Activated T-cell treated with anti-CD3 and anti-CD28 coated beads, Interleukin-2, amount 50 U/mL, for 4 hours (primary cell): ENCODE data around the gene HDAC5. TPM values are rescaled to one million over a fixed set of nuclear protein-coding genes. Genes with fewer than 3 reads are reported as not detected.

Experiments
- ATAC-seq, 2 donors: fragments of 200-7000 bp; cut with Tn5 transposase; one replicate each; pipeline ENCODE4 v1.10.0; 2021
- DNase-seq: peaks from one replicate; pipeline ENCODE4 v3.0.0-alpha.2; 2020
- H3K27me3 Mint-ChIP-seq: one replicate; pipeline ENCODE4 v1.8.0; 2021; ENCODE audit warnings: low read depth, mixed read lengths
- H3K36me3 Mint-ChIP-seq: one replicate; pipeline ENCODE4 v1.8.0; 2022; ENCODE audit warnings: mixed read lengths; ENCODE audit not compliant: insufficient read depth
- H3K4me1 Mint-ChIP-seq: one replicate; pipeline ENCODE4 v1.8.0; 2021; ENCODE audit warnings: low read depth, mixed read lengths
- H3K4me3 Mint-ChIP-seq: one replicate; pipeline ENCODE4 v1.8.0; 2021; ENCODE audit warnings: mild to moderate bottlenecking, moderate library complexity, mixed read lengths
- H3K9me3 Mint-ChIP-seq: one replicate; pipeline ENCODE4 v1.8.0; 2021; ENCODE audit warnings: mixed read lengths
- total RNA-seq, 3 donors: library from RNA; stranded (reverse); gene quantifications; one replicate each; pipeline ENCODE4 v1.2.1, GENCODE V29; 2021

The HDAC5 gene
- total RNA-seq, 3 donors from 2014 or later, result 14.6 to 19.7 (median 16.2) TPM

DNA sequence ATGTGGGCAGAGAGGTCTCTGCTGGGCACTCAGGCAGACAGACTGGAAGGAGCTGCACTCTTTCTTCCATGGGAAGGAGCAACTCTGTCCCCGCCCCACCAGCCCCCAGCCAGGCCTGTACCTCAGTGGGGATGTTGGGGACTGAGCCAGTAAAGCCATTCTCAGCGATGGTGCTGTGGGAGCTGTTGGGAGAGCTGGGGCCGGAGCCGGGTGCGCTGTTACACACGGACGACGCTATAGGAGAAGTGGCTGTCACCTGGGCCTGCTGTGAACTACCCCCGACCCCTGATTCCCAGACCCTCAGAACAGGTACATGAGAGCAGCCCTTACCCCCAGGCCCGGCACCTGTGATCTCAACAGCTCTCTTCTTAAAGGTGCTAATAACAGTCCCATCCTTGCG lies 31.4 kb downstream of the HDAC5 start:
- Mint-ChIP-seq H3K27me3 (no peaks in the 10 kb centered on the region), H3K4me3 (no peak overlapping the region), H3K4me1 (peaks cover 14% of the 10 kb centered on the region), H3K9me3 (no peaks in the 10 kb centered on the region), H3K36me3 (peaks cover 14% of the 10 kb centered on the region)
- ATAC-seq (no peak), DNase-seq (no peak)

DNA sequence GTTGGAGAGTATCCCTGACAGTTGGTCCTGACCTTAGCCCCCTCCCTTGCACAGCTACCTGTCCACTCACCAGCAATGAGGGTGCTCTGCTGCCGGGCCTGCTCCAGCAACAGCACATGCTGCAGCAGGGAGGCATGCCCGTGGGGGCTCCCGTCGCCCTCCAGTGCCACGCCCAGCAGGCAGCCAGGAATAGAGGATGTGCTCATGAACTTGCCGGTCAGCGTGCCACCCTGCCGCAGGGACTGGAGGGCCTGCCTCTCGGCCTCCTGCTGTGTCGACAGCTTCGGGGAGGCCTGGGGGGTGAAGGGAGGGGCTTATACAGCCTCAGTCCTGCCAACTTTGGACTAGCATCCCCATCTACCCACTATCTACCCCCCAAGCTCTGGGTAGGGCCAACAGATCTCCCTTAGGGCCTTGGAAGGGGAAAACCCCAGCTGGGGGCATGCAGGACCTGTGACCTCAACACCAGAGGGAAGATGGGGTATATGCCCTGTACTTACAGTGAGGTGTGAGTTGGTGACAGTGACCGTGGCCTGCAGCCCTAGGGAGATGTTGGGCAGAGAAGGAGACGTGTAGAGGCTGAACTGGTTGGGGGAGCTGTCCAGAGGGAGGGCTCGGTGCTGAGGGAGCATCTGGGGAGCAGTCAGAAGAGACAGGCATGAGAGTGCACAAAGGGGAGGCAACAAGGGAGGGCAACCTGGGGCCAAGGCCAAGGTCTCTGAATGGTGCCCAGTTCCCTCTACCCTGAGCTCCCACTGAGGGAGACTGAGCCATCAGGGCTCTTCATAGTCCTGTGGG lies 32.0 kb downstream of the HDAC5 start:
- H3K4me1 Mint-ChIP-seq, result peaks cover 19% of the 10 kb centered on the region
- DNase-seq (no peak), ATAC-seq (no peak)
- no peak overlapping the region for H3K4me3 Mint-ChIP-seq
- no peaks in the 10 kb centered on the region for H3K9me3 Mint-ChIP-seq
- peaks cover 14% of the 10 kb centered on the region for H3K36me3 Mint-ChIP-seq
- no peaks in the 10 kb centered on the region for H3K27me3 Mint-ChIP-seq

DNA sequence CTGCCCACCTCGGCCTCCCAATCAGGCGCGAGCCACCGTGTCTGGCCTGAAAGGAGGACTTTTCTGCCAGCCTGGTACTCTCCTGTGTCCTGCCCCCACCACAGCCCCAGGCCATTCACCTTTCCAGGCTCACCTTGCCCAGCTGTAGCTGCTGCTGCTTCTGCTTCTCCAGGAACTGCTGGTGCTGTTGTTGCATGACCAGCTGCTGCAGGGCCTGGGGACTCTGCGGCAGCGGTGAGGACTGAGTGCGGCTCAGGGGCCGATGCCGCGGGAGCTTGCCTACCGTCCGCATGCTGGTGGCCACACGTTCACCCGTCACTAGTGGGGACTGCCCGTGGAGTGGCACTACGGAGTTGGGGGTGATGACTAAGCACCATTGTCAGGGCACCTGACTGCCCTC lies 35.2 kb downstream of the HDAC5 start:
- H3K4me1 Mint-ChIP-seq, result peaks cover 19% of the 10 kb centered on the region
- no peak overlapping the region for H3K4me3 Mint-ChIP-seq
- H3K36me3 Mint-ChIP-seq, result peaks cover 21% of the 10 kb centered on the region
- no peaks in the 10 kb centered on the region for H3K9me3 Mint-ChIP-seq
- ATAC-seq, result no peak
- DNase-seq, result no peak
- H3K27me3 Mint-ChIP-seq, result no peaks in the 10 kb centered on the region

DNA sequence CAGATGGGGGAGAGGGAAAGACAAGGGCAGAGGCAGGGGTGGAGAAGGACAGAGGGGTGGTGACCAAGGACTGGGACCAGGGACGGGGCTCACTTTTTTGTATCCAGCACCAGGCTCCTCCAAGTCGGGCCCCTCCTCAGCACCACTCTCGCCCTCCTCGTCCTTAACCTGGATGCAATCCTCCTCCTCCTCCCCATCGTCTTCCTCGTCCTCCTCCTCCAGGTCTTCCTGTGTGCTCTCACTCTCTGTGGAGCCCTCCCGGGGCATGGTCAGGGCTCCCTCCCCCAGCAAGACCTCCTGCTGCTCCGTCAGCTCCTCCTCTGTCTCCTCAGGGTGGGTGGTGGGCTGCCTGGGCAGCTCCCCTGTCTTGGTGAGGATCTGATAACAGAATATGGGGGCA lies 36.1 kb downstream of the HDAC5 start:
- ATAC-seq (no peak), DNase-seq (no peak)
- Mint-ChIP-seq H3K27me3 (no peaks in the 10 kb centered on the region), H3K4me1 (peaks cover 19% of the 10 kb centered on the region), H3K4me3 (no peak overlapping the region), H3K9me3 (no peaks in the 10 kb centered on the region), H3K36me3 (peaks cover 21% of the 10 kb centered on the region)

DNA sequence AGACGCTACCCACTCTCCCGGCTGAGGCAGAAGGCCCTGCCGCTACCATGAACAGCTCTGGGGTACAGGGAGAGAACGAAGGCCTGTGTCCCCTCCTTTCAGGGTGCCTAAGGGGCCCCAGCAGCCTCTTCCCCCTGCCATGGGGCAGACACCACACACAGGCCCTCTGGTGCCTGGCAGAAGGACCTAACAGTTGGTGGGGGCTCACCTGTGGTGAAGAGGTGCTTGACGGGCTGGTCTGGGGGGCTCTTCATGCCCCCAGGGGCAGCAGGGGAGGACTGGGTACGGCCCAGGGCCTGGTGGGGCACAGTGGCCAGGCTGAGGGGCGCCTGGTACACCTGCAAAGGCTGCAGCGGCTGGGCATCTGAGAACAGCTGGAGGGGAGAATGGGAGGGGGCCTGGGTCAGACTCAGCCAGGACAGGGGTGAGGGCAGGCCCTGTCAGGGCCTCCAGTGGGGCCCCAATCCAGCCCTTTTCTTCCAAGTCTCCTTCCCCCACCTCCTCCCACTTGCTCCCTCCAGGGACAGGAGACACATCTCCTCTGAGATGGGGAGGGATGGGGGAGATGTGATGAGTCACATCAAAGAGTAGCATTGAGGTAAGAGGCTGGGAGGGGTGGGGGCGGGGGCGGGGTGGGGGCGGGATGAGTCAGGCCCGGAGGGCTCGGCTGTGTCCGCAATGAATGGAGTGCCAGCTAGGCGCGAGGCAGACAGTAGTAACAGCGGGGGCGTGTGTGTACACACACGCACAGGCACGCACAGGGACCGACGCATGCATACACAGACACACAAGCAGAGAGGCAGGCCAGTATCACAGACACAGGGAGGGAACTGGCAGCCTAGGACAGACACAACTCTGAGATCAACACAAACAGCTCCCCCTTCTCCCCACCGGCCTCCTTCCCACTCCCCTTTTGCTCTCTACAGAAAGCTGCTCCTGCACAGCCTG lies 36.8 kb downstream of the HDAC5 start:
- no peaks in the 10 kb centered on the region for H3K9me3 Mint-ChIP-seq
- DNase-seq (peak; percentile 64), ATAC-seq (peak; percentile 93 to 94)
- H3K4me1 Mint-ChIP-seq, result peaks cover 19% of the 10 kb centered on the region
- no peaks in the 10 kb centered on the region for H3K27me3 Mint-ChIP-seq
- H3K36me3 Mint-ChIP-seq, result peaks cover 19% of the 10 kb centered on the region
- no peak overlapping the region for H3K4me3 Mint-ChIP-seq

DNA sequence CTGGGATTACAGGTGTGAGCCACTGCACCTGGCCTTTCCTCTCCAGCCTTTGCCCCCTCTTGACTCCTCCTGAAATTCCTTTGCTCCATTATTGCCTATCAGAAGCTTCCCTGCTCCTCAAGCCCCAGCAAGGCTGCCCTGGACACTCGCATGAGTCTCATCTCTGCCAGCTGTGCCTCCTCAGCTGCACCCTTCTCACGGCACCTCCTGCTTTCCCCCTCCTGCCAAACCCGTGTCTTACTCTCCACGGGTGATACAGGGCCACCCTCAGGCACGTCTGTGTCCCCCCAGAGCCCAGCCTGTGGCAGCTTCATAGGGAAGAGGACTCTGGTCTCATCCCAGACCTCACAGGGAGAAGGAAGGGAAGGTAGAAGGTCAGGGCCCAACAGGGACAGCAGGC lies 37.5 kb downstream of the HDAC5 start:
- peaks cover 15% of the 10 kb centered on the region for H3K36me3 Mint-ChIP-seq
- DNase-seq, result no peak
- ATAC-seq, result no peak
- H3K9me3 Mint-ChIP-seq, result no peaks in the 10 kb centered on the region
- peaks cover 19% of the 10 kb centered on the region for H3K4me1 Mint-ChIP-seq
- no peaks in the 10 kb centered on the region for H3K27me3 Mint-ChIP-seq
- no peak overlapping the region for H3K4me3 Mint-ChIP-seq

DNA sequence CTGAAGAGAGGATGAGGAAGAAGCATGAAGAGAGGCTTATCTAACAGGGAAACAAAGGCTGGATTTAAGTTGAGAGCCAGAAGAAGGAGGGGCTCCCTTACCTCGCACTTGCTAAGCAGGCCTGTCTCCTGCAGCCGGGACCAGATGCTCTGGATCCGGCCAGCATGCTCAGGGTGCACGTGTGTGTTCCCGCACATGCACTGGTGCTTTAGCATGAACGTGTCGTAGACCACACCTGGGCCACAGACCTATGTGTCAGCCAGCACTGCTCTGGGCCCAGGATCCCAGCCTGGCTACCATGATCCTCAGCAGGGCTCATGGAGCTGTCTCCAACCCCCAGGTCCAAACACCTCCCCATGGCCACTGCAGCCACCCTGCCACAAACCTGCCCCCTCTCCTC lies 38.5 kb downstream of the HDAC5 start:
- peaks cover 19% of the 10 kb centered on the region for H3K4me1 Mint-ChIP-seq
- H3K4me3 Mint-ChIP-seq, result no peak overlapping the region
- H3K36me3 Mint-ChIP-seq, result peaks cover 19% of the 10 kb centered on the region
- no peak for DNase-seq
- H3K9me3 Mint-ChIP-seq, result no peaks in the 10 kb centered on the region
- no peaks in the 10 kb centered on the region for H3K27me3 Mint-ChIP-seq
- ATAC-seq, result no peak

DNA sequence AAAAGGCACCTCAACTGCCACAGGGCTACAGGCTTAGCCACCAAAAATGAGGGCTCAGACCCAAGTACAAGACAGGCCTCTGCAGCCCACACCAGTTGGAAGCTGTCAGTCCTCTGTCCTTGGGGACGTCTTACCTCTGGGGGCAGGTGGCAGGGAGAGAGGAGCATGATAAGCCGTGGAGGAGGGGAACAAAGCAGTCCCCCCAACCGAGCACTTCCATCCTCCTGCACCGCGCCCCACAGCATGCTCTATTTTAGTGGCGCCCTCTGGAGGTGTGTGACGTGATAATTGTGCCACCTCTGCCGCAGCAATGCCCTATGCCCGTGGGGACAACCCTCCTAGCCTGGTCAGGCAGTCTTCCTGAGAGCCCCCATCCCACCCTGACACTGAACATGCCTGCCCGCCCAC lies 39.3 kb downstream of the HDAC5 start:
- H3K4me3 Mint-ChIP-seq, result no peak overlapping the region
- H3K4me1 Mint-ChIP-seq, result peaks cover 19% of the 10 kb centered on the region
- H3K36me3 Mint-ChIP-seq, result peaks cover 22% of the 10 kb centered on the region
- ATAC-seq (peak in 1 of 2 donors; percentile 29), DNase-seq (peak; percentile 15)
- no peaks in the 10 kb centered on the region for H3K27me3 Mint-ChIP-seq
- H3K9me3 Mint-ChIP-seq, result no peaks in the 10 kb centered on the region

DNA sequence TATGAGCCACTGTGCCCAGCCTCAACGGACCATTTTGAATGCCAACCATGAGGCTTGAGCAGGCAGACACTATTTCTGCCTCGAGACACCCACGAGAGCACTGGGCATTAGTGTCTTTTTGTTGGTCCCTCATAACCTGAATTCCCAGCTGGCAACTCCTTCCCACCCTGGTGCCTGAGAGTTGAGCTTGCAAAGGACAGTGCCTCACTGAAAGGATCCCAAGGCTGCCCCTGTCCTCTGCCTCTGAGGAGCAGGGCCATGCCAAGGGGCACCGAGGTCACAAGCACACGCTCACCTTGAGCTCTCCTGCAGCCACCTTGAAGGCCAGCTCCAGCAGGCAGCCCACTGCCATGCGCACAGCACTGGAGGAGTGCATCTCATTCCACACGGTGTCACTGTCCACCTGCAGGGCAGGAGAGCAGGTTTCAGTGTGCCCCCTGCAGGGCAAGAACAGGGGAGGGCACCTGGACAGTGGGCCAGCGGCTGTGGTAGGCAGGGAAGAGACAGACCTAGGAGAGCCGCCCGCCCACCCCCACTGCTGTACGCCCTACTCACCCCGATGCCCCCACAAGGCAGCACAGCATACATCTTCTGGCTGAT lies 40.1 kb downstream of the HDAC5 start:
- Mint-ChIP-seq H3K36me3 (peaks cover 17% of the 10 kb centered on the region), H3K9me3 (no peaks in the 10 kb centered on the region), H3K4me1 (peaks cover 16% of the 10 kb centered on the region), H3K4me3 (no peak overlapping the region), H3K27me3 (no peaks in the 10 kb centered on the region)
- DNase-seq (no peak), ATAC-seq (no peak)

DNA sequence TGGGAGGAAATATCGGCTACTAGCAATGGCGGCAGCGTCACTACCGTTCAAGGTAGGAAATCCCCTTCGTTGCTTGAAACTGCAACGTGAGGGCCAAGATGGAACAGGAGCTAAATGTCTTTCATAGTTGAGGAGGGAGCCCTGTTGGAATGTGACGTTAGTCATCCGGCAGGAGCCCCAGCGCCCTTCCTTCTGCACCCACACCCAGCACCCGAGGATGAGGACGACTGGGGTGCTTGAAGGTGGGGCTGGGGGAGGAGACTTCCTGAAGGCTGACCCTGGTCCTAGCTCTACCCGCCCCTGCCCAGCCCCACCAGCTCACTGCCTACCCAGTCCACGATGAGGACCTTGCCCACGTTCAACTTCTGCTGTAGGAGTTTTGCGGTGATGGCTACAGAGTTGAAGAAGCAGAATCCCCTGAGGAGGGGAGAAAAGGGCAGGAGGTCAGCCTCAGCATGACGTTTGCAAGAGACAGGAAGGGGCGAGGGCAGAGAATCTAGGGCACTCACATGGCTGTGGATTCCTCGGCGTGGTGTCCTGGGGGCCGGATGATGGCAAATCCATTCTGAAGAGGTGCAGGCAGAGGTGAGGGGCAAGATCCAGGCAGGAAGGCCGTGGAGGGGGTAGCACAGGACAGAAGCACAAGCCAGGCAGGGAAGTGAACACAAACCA lies 41.0 kb downstream of the HDAC5 start:
- peaks cover 16% of the 10 kb centered on the region for H3K36me3 Mint-ChIP-seq
- no peaks in the 10 kb centered on the region for H3K27me3 Mint-ChIP-seq
- DNase-seq, result no peak
- peaks cover 12% of the 10 kb centered on the region for H3K4me1 Mint-ChIP-seq
- no peak for ATAC-seq
- no peak overlapping the region for H3K4me3 Mint-ChIP-seq
- no peaks in the 10 kb centered on the region for H3K9me3 Mint-ChIP-seq

DNA sequence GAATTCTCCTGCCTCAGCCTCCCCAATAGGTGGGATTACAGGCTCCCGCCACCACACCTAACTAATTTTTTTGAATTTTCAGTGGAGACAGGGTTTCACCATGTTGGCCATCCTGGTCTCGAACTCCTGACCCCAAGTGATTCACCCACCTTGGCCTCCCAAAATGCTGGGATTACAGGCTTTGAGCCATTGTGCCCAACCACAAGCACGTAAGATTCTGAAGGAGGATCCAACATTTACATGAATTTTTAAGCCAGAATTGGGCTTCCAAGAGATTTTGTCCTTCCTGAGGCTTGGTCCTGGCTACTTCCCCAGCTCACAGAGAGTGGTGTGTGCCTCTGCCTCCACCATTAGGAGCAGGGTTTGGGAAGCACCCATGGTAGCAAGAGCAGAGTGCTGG lies 41.8 kb downstream of the HDAC5 start:
- Mint-ChIP-seq H3K36me3 (peaks cover 16% of the 10 kb centered on the region), H3K4me1 (peaks cover 7% of the 10 kb centered on the region), H3K9me3 (no peaks in the 10 kb centered on the region)

DNA sequence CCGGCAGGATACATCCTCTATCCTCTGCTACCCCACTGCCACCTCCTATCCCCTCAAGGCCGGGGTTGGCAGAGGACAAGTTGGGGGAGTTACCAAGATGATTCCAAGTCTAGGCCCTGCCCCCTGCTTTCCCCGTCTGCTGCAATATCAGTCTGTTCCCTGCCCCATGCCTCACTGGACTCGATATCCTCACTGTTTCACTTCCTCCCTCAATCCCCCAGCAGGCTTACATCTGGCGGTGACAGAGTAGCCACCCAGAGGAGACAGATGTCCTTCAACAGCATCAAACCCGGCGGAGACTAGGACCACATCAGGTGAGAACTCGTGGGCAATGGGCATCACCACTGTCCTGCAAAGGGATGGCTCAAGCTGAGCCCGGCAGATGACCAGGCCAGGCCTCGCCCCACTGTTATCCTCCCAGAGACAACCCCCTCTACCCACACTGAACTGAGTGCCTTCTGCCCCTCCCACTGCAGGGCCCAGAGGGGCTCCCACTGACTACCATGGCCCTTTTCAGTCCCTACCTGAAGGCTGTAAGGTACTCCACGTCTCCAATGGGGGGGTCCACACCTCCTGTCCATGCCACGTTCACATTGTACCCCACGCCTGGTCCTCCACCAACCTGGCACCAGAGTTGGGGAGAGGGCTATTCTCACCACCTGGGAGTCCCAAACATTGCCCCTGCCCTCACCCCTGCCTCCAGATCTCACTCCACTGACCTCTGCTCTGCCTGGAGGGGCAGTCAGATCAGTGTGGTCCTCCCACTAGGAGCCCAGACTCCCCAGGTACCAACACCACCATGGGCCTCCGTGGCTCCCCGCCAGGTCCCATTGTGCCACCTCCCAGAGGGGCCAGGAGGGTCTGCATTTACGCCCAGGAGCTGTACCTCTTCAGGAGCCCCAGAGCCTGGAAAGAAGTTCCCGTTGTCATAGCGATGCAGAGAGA lies 43.3 kb downstream of the HDAC5 start:
- H3K4me1 Mint-ChIP-seq, result no peaks in the 10 kb centered on the region

More for the DNA sequence above, 41.8 kb downstream of the HDAC5 start:
- no peak for ATAC-seq
- no peak for DNase-seq
- Mint-ChIP-seq H3K4me3 (no peak overlapping the region), H3K27me3 (no peaks in the 10 kb centered on the region)

DNA sequence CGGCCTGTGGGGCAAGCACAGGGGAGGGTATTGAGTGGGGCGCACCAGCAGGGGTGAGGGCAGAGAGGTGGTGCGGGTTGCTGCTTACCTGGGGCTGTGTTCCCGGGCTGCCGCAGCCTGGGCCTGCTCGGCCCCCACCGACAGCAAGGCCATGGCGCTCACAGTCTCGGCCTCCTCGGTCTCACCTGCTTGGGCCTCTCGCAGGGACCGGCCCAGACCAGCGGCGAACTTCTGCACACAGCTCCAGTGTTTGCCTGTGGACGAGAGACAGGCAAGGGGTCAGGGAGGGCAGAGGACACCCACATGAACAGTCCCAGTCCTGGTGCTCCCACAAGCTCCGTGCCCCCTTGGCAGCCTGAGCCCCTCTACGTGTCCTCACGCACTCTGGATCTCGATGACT lies 45.0 kb downstream of the HDAC5 start:
- Mint-ChIP-seq H3K9me3 (no peaks in the 10 kb centered on the region), H3K27me3 (no peaks in the 10 kb centered on the region), H3K4me3 (no peak overlapping the region), H3K36me3 (peaks cover 17% of the 10 kb centered on the region), H3K4me1 (no peaks in the 10 kb centered on the region)
- no peak for DNase-seq
- no peak for ATAC-seq

More for the DNA sequence above, 43.3 kb downstream of the HDAC5 start:
- Mint-ChIP-seq H3K27me3 (no peaks in the 10 kb centered on the region), H3K9me3 (no peaks in the 10 kb centered on the region), H3K4me3 (no peak overlapping the region), H3K36me3 (peaks cover 21% of the 10 kb centered on the region)
- DNase-seq, result no peak
- ATAC-seq, result no peak
